ENCODE measurements around the gene PTCSC3.

PTCSC3 gene

DNA sequence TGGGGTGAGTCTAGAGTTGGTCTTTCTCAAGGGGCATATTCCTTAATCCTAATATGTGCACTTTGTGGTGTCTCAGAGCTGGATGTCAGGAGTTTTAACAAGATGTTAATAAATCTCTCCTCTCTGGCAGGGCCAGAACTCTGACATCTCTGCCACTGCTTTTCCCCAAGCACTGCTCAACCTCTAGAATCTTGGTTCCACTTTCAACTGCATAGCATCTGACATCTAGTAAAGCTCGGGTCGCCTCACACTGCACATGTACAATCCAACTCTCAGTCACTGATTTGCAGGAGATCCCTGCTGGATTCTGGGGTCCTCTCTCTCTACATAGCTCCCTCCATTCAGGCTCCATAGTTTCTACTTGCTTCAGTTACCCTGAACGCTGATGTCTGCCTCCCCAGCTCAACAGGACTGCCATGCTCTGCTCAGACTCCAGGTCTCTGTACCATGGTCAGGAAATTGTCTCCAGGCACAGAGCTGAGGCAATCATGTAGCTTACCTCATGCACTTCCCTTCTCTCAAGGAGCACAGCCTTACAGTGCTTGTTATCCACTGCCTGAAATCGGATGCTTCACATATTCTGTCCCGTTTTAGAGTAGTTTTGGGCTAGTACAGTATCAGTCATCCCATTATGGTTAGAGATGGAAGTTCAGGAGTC, 1.6 kb downstream of the PTCSC3 start:
- no peaks in the 10 kb centered on the region for H3K27me3 ChIP-seq (ENCODE audit: insufficient read depth, low read length)
- H3K36me3 ChIP-seq (ENCODE audit: insufficient read depth, low read length), result no peaks in the 10 kb centered on the region

DNA sequence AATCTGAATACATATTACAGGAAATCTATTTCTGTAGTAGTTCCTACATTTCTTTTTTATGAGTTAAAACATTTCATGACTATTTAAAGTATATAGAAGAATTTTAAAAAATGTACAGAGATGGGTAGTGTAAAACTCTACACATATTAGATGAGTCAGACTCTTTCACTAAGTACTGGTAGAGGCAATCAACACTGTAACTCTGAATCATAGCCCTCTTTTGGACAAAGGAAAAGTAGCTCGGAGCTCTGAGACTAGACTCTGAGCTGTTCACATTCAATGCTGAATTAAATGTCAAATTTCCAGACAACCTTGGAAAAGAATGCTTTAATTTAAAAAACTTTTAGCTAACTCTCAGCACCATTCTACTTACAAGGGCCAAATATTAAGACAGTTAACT, 3.4 kb downstream of the PTCSC3 start:
- H3K27me3 ChIP-seq (ENCODE audit: insufficient read depth, low read length), result no peaks in the 10 kb centered on the region
- no peak overlapping the region for H3K27ac ChIP-seq (ENCODE audit: low read depth, low read length)
- no peaks in the 10 kb centered on the region for H3K36me3 ChIP-seq (ENCODE audit: insufficient read depth, low read length)
- 91% methylated on average over 1 of the region's 1 CpG for whole genome bisulfite sequencing
- no peak overlapping the region for H3K4me3 ChIP-seq (ENCODE audit: low read length)
- H3K9me3 ChIP-seq (ENCODE audit: insufficient read depth, low read depth, low read length), result no peaks in the 10 kb centered on the region
- no peak overlapping the region for H3K9ac ChIP-seq (ENCODE audit: low read depth, low read length)
- no peaks in the 10 kb centered on the region for H3K4me1 ChIP-seq (ENCODE audit: insufficient read depth, low read length)

More for the DNA sequence above, 1.6 kb downstream of the PTCSC3 start:
- H3K4me3 ChIP-seq (ENCODE audit: low read length), result no peak overlapping the region
- no peaks in the 10 kb centered on the region for H3K9me3 ChIP-seq (ENCODE audit: insufficient read depth, low read depth, low read length)
- no peak overlapping the region for H3K27ac ChIP-seq (ENCODE audit: low read depth, low read length)
- H3K9ac ChIP-seq (ENCODE audit: low read depth, low read length), result no peak overlapping the region
- 92% methylated on average over 5 of the region's 5 CpGs for WGBS
- H3K4me1 ChIP-seq (ENCODE audit: insufficient read depth, low read length), result no peaks in the 10 kb centered on the region

DNA sequence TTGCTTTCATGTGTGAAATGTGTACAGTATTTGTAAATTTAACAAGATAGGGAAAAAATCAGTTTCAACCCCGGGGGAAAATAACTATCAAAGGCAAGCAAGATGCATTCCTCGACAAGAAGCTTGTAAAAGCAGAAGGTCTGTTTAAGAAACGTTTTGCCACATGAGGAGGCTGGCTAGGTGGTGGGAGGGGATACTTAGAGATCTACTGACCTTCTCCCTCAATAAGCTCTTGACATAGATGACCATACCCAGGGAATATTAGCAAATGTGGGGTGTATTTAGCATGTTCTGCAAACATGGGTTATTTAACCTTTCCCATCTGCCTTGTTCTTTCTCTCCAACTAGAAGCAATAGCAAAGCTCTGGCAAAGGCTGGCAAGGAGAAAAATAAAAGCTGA, 4.9 kb downstream of the PTCSC3 start:
- Histone ChIP-seq H3K9me3 (ENCODE audit: insufficient read depth, low read depth, low read length) (no peaks in the 10 kb centered on the region), H3K4me3 (ENCODE audit: low read length) (no peak overlapping the region), H3K36me3 (ENCODE audit: insufficient read depth, low read length) (no peaks in the 10 kb centered on the region), H3K27ac (ENCODE audit: low read depth, low read length) (no peak overlapping the region), H3K27me3 (ENCODE audit: insufficient read depth, low read length) (no peaks in the 10 kb centered on the region), H3K4me1 (ENCODE audit: insufficient read depth, low read length) (peaks cover 5% of the 10 kb centered on the region; the same call in 1 of the 2 replicates), H3K9ac (ENCODE audit: low read depth, low read length) (no peak overlapping the region)
- 68% methylated on average over 3 of the region's 3 CpGs for WGBS

DNA sequence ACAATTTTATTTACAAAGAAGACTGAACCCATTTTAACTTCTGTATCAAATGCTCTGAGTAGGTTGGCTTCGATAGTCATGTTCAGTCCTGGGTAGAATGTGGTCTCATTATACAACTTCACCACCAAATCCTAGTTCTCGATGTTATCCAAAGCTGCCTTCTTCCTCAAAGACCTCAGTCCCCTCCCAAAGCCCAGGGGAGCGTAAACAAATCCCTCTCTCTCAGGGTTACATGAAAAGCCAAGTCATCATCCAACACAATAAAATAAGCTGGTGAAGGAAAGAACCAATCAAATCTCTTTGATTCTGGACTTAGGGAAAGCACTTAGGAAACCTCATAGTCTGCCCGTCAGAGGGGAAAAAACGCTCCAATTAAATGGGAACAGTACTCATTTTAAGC, 9.1 kb downstream of the PTCSC3 start:
- Histone ChIP-seq H3K4me1 (ENCODE audit: insufficient read depth, low read length) (peaks cover 5% of the 10 kb centered on the region; the same call in 1 of the 2 replicates), H3K9me3 (ENCODE audit: insufficient read depth, low read depth, low read length) (no peaks in the 10 kb centered on the region), H3K4me3 (ENCODE audit: low read length) (no peak overlapping the region), H3K27ac (ENCODE audit: low read depth, low read length) (no peak overlapping the region), H3K36me3 (ENCODE audit: insufficient read depth, low read length) (no peaks in the 10 kb centered on the region), H3K9ac (ENCODE audit: low read depth, low read length) (no peak overlapping the region), H3K27me3 (ENCODE audit: insufficient read depth, low read length) (no peaks in the 10 kb centered on the region)
- WGBS, result 78% methylated on average over 5 of the region's 5 CpGs

DNA sequence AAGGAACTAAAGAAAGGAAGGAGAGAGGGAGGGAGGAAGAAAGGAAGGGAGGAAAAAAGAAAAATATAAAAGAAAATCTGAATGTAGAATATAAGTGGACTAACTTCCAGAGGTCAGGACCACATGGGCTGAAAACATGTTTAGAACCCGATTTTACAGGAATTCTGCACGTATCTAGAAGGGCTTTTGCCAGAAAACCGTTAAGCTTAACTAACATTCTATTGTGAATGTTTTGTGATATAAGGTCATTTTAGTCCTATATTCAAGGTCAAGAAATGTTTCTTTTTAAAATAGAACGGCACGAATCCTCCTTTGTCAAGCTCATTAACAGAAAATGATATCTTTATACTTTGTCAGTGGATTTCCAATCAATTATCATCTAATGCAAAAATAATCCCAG, 13.1 kb downstream of the PTCSC3 start:
- no peak overlapping the region for H3K4me3 ChIP-seq (ENCODE audit: low read length)
- no peaks in the 10 kb centered on the region for H3K27me3 ChIP-seq (ENCODE audit: insufficient read depth, low read length)
- H3K36me3 ChIP-seq (ENCODE audit: insufficient read depth, low read length), result no peaks in the 10 kb centered on the region
- WGBS, result 84% methylated on average over 3 of the region's 5 CpGs
- peaks cover 10% of the 10 kb centered on the region for H3K4me1 ChIP-seq (ENCODE audit: insufficient read depth, low read length)
- no peak overlapping the region for H3K9ac ChIP-seq (ENCODE audit: low read depth, low read length)
- H3K9me3 ChIP-seq (ENCODE audit: insufficient read depth, low read depth, low read length), result no peaks in the 10 kb centered on the region
- H3K27ac ChIP-seq (ENCODE audit: low read depth, low read length), result no peak overlapping the region

DNA sequence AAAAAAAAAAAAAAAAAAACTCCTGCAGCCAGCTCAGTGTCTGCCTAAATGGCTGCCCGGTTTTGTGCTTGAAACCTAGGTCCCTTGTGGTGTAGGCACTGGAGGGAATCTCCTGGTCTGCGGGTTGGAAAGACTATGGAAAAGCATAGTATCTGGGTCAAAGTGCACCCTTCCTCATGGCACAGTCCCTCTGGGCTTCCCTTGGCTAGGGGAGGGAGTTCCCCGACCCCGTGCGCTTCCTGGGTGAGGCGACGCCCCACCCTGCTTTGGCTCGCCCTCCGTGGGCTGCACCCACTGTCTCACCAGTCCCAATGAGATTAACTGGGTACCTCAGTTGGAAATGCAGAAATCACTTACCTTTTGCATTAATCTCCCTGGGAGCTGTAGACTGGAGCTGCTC, 14.3 kb downstream of the PTCSC3 start:
- Histone ChIP-seq H3K36me3 (ENCODE audit: insufficient read depth, low read length) (no peaks in the 10 kb centered on the region), H3K9ac (ENCODE audit: low read depth, low read length) (peak overlapping the region; percentile 2), H3K27ac (ENCODE audit: low read depth, low read length) (no peak overlapping the region), H3K4me1 (ENCODE audit: insufficient read depth, low read length) (peaks cover 5% of the 10 kb centered on the region; the same call in 1 of the 2 replicates), H3K27me3 (ENCODE audit: insufficient read depth, low read length) (no peaks in the 10 kb centered on the region), H3K4me3 (ENCODE audit: low read length) (peak overlapping the region; percentile 27; the same call in 1 of the 2 replicates), H3K9me3 (ENCODE audit: insufficient read depth, low read depth, low read length) (no peaks in the 10 kb centered on the region)
- 78% methylated on average over 9 of the region's 9 CpGs for WGBS

DNA sequence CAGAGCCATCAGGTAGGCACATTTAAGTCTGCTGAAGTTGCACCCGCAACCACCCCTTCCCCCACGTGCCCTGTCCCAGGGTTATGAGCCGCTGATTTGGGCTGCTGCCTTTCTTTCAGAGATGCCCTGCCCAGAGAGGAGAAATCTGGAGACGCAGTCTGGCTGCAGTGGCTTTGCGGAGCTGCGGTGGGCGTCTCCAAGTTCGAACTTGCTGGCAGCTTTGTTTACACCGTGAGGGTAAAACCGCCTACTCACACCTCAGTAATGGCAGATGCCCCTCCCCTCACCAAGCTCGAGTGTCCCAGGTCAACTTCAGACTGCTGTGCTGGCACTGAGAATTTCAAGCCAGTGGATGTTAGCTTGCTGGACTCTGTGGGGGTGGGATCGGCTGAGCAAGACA, 14.7 kb downstream of the PTCSC3 start:
- Histone ChIP-seq H3K36me3 (ENCODE audit: insufficient read depth, low read length) (no peaks in the 10 kb centered on the region), H3K4me3 (ENCODE audit: low read length) (peak overlapping the region; percentile 27; the same call in 1 of the 2 replicates), H3K4me1 (ENCODE audit: insufficient read depth, low read length) (peaks cover 5% of the 10 kb centered on the region; the same call in 1 of the 2 replicates), H3K9ac (ENCODE audit: low read depth, low read length) (peak overlapping the region; percentile 2), H3K27me3 (ENCODE audit: insufficient read depth, low read length) (no peaks in the 10 kb centered on the region), H3K27ac (ENCODE audit: low read depth, low read length) (no peak overlapping the region), H3K9me3 (ENCODE audit: insufficient read depth, low read depth, low read length) (no peaks in the 10 kb centered on the region)
- 43% methylated on average over 12 of the region's 12 CpGs for WGBS

DNA sequence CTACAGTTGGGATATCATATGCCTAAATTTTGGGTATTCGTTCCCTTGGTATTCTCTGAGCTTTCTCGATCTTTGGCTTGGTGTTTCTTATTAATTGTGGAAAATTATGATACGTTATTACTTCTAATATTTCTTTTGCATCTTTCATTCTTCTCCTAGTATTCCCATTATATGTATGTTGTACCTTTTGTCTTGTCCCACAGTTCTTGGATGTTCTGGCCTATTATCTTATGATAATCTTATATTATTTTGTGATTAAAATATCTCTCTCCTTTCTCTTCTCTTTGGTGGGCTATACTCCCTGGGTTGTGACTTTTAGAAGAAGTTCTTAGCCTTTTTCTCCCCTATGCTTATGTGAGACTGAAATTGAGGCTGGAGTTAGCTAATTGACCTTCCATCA, 25.2 kb downstream of the PTCSC3 start:
- 97% methylated on average over 2 of the region's 3 CpGs for WGBS
- Histone ChIP-seq H3K27me3 (ENCODE audit: insufficient read depth, low read length) (no peaks in the 10 kb centered on the region), H3K4me3 (ENCODE audit: low read length) (no peak overlapping the region), H3K9ac (ENCODE audit: low read depth, low read length) (no peak overlapping the region), H3K36me3 (ENCODE audit: insufficient read depth, low read length) (no peaks in the 10 kb centered on the region), H3K4me1 (ENCODE audit: insufficient read depth, low read length) (no peaks in the 10 kb centered on the region), H3K9me3 (ENCODE audit: insufficient read depth, low read depth, low read length) (peaks cover 26% of the 10 kb centered on the region), H3K27ac (ENCODE audit: low read depth, low read length) (no peak overlapping the region)

DNA sequence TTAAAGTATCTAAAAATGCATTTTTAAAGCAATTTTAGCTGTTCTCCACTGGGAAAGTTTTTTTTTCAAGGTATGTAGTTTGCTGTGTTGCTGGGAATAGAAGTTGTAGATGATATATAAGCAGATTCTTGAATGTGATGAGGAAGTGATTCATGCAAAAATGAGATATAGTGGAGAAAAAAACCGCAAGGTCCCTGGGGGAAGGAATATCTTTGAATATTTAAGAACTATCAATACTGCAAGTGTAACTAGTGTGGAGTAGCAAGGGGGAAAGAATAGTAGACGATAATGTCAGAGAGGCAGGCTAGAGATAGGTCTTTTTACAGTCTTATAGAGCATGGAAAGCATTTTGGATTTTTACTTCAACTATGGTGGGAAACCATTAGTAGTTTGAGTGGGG, 42.5 kb downstream of the PTCSC3 start:
- Histone ChIP-seq H3K27ac (ENCODE audit: low read depth, low read length) (no peak overlapping the region), H3K9me3 (ENCODE audit: insufficient read depth, low read depth, low read length) (no peaks in the 10 kb centered on the region), H3K27me3 (ENCODE audit: insufficient read depth, low read length) (no peaks in the 10 kb centered on the region), H3K4me1 (ENCODE audit: insufficient read depth, low read length) (peaks cover 9% of the 10 kb centered on the region), H3K36me3 (ENCODE audit: insufficient read depth, low read length) (no peaks in the 10 kb centered on the region), H3K9ac (ENCODE audit: low read depth, low read length) (no peak overlapping the region), H3K4me3 (ENCODE audit: low read length) (no peak overlapping the region)
- 86% methylated on average over 2 of the region's 2 CpGs for WGBS

DNA sequence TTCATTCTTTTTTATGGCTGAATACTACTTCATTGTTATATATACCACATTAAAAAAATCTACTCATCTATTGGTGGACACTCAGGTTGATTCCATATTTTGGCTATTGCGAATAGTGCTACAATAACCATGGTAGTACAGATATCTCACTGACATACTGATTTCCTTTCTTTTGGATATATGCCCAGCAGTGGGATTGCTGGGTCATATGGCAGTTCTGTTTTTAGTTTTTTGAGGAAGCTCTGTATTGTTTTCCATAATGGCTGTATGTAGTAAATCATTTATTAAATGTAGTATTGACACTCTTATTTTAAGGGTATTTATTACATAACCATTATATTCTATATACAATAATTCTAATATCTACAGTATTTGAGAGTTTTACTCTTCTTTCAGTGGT, 43.7 kb downstream of the PTCSC3 start:
- no peak overlapping the region for H3K4me3 ChIP-seq (ENCODE audit: low read length)
- H3K27me3 ChIP-seq (ENCODE audit: insufficient read depth, low read length), result no peaks in the 10 kb centered on the region
- no peak overlapping the region for H3K27ac ChIP-seq (ENCODE audit: low read depth, low read length)
- H3K9me3 ChIP-seq (ENCODE audit: insufficient read depth, low read depth, low read length), result no peaks in the 10 kb centered on the region
- no peaks in the 10 kb centered on the region for H3K36me3 ChIP-seq (ENCODE audit: insufficient read depth, low read length)
- H3K9ac ChIP-seq (ENCODE audit: low read depth, low read length), result no peak overlapping the region
- 0% methylated on average over 1 of the region's 1 CpG for WGBS
- peaks cover 17% of the 10 kb centered on the region for H3K4me1 ChIP-seq (ENCODE audit: insufficient read depth, low read length)

DNA sequence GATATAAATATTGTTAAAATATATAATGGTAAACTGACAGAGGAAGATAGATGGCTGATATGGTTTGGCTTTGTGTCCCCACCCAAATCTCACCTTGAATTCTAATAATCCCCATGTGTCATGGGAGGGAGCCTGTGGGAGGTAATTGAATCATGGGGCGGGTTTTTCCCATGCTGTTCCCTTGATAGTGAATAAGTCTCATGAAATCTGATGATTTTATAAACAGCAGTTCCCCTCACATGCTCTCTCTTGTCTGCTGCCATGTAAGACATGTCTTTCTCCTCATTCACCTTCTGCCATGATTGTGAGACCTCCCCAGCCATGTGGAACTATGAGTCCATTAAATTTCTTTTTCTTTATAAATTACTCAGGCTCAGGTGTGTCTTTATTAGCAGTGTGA, 46.3 kb downstream of the PTCSC3 start:
- H3K27me3 ChIP-seq (ENCODE audit: insufficient read depth, low read length), result no peaks in the 10 kb centered on the region

DNA sequence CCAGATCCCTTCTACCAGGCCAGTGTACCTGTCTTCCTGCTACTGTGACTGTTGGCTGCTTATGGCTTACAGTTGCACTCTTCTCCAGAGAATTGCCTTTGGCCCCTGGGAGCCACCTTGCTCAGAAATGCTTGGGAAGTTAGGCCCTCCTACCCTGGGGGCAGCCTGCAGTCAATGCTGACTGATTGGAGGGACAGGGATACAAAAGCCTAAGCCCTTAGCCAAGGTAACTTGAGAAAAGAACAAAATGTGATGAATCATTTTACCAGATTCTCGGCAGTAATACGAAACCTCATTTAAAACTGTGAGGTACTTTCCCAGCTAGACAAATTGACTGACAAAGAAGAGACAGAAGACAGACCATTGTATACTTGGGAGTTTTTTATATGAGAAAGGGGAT, 47.3 kb downstream of the PTCSC3 start:
- Histone ChIP-seq H3K9ac (ENCODE audit: low read depth, low read length) (no peak overlapping the region), H3K27me3 (ENCODE audit: insufficient read depth, low read length) (no peaks in the 10 kb centered on the region), H3K4me3 (ENCODE audit: low read length) (no peak overlapping the region), H3K27ac (ENCODE audit: low read depth, low read length) (peak overlapping the region; percentile 4; the same call in 1 of the 2 replicates), H3K4me1 (ENCODE audit: insufficient read depth, low read length) (peaks cover 17% of the 10 kb centered on the region), H3K9me3 (ENCODE audit: insufficient read depth, low read depth, low read length) (0 out of 2 replicates have a peak, but pooled peaks cover 7% of the 10 kb centered on the region), H3K36me3 (ENCODE audit: insufficient read depth, low read length) (no peaks in the 10 kb centered on the region)
- WGBS, result 84% methylated on average over 2 of the region's 2 CpGs

More for the DNA sequence above, 46.3 kb downstream of the PTCSC3 start:
- peaks cover 17% of the 10 kb centered on the region for H3K4me1 ChIP-seq (ENCODE audit: insufficient read depth, low read length)
- 100% methylated on average over 1 of the region's 1 CpG for WGBS
- no peaks in the 10 kb centered on the region for H3K36me3 ChIP-seq (ENCODE audit: insufficient read depth, low read length)
- H3K27ac ChIP-seq (ENCODE audit: low read depth, low read length), result no peak overlapping the region
- H3K9me3 ChIP-seq (ENCODE audit: insufficient read depth, low read depth, low read length), result no peaks in the 10 kb centered on the region
- no peak overlapping the region for H3K9ac ChIP-seq (ENCODE audit: low read depth, low read length)
- no peak overlapping the region for H3K4me3 ChIP-seq (ENCODE audit: low read length)

Data from HUES64 (cell line).